GM12875 (cell line): ENCODE measurements around the gene TTC27.

Experiments
- H3K4me3 ChIP-seq: one replicate; pipeline ENCODE4 v1.5.1; 2011; ENCODE audit warnings: low read depth, low read length, control low read depth
- TF ChIP-seq, protein P1 (sequence below): IDR thresholded peaks from 2 replicates; pipeline ENCODE4 v1.5.1; 2011; ENCODE audit warnings: low read depth, mild to moderate bottlenecking, control low read depth, inconsistent platforms, low read length, moderate library complexity, borderline replicate concordance; ENCODE audit not compliant: insufficient read depth

TTC27 gene

GRCh38 chr2:32742376-32742775, 114.5 kb downstream of the TTC27 start:
- H3K4me3 ChIP-seq, result no peak overlapping the region
- TF ChIP-seq, protein P1, sequence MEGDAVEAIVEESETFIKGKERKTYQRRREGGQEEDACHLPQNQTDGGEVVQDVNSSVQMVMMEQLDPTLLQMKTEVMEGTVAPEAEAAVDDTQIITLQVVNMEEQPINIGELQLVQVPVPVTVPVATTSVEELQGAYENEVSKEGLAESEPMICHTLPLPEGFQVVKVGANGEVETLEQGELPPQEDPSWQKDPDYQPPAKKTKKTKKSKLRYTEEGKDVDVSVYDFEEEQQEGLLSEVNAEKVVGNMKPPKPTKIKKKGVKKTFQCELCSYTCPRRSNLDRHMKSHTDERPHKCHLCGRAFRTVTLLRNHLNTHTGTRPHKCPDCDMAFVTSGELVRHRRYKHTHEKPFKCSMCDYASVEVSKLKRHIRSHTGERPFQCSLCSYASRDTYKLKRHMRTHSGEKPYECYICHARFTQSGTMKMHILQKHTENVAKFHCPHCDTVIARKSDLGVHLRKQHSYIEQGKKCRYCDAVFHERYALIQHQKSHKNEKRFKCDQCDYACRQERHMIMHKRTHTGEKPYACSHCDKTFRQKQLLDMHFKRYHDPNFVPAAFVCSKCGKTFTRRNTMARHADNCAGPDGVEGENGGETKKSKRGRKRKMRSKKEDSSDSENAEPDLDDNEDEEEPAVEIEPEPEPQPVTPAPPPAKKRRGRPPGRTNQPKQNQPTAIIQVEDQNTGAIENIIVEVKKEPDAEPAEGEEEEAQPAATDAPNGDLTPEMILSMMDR, result no peak

- H3K4me3 ChIP-seq, result no peak overlapping the region
- TF ChIP-seq, protein P1, result no peak
These were observed 115.8 kb downstream of the TTC27 start for GRCh38 chr2:32743480-32744236.

- TF ChIP-seq, protein P1, result no peak
- H3K4me3 ChIP-seq, result no peak overlapping the region
These were observed 117.3 kb downstream of the TTC27 start for GRCh38 chr2:32745191-32745590.

DNA sequence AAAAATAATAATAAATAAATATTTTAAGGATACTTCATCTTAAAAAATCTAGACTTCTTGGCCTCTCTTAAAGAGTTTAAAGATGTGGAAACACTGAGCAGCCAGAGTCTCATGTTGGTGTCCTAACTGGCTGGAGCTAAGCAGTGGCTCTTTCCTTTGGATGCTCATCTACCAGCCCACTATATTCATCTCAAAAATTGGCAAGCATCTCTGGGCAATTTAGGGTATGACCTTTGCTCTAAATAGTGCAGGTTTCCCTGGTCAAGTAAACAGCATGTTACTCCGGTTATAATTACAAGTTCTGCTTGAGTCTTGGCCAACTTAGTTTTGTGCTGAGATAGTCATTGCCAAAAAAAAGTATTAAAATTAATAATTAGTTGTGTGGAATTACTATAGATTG, 117.8 kb downstream of the TTC27 start:
- H3K4me3 ChIP-seq, result no peak overlapping the region
- TF ChIP-seq, protein P1, result no peak

GRCh38 chr2:32746669-32747068, 118.8 kb downstream of the TTC27 start:
- no peak overlapping the region for H3K4me3 ChIP-seq
- TF ChIP-seq, protein P1, result no peak

- H3K4me3 ChIP-seq, result no peak overlapping the region
- TF ChIP-seq, protein P1, result no peak
These were observed 120.3 kb downstream of the TTC27 start for GRCh38 chr2:32748158-32748557.

- no peak overlapping the region for H3K4me3 ChIP-seq
- TF ChIP-seq, protein P1, result no peak
These were observed 123.0 kb downstream of the TTC27 start for GRCh38 chr2:32750880-32751279.
